ENCODE measurements around the gene TNS3. TPM values are rescaled to one million over a fixed set of nuclear protein-coding genes. Genes with fewer than 3 reads are reported as not detected.

The TNS3 gene
- polyA plus RNA-seq, 1 of the 3 experiments (the other 2 are of a cell fraction), result 72.3 TPM

DNA sequence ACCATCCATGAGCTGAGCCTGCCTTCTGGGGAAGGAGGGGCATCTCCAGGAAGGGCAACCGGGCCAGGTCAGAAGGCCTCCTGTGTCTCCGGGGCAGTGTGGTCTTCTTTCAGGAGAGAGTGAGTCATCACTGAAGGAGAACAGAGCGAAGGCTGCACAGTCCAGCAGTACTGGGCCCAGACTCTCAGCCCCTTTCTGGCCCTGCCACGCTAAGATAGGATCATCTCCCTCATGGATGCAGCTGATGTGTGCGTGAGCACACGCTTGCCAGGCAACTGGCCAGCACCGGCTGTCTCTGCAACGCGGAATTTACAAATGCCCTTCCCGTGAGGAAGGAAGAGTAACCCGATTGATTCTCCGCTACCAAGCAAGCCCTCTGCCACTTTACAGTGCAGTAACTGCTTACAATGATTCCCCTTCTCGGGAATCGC lies 328.2 kb downstream of the TNS3 start:
- Histone ChIP-seq H3F3A (replicated peaks; ENCODE audit: insufficient read depth) (no peaks in the 10 kb centered on the region), H3K4me1 (ENCODE audit: control insufficient read depth in 1 of 2, insufficient read depth in 2 of 2, low read depth in 1 of 2, low read length in 1 of 2) (peaks cover 4 to 14% of the 10 kb centered on the region in 2 experiments; a peak in 2 of 4 replicates), H3K79me2 (ENCODE audit: insufficient read depth) (no peaks in the 10 kb centered on the region), H3K4me2 (peak overlapping the region; percentile 88), H3K36me3 (replicated peaks in 1 of 2; ENCODE audit: control insufficient read depth in 1 of 2, insufficient read depth in 2 of 2, low read length in 1 of 2) (no peaks in the 10 kb centered on the region), H3K9me3 (0 out of 2 replicates have a peak, but pooled peaks cover 5% of the 10 kb centered on the region), H3K9me2 (no peaks in the 10 kb centered on the region), H3K27me3 (ENCODE audit: insufficient read depth) (no peaks in the 10 kb centered on the region), H4K20me1 (ENCODE audit: insufficient read depth) (no peaks in the 10 kb centered on the region), H3K9ac (peak overlapping the region; percentile 61), H3K27ac (ENCODE audit: low read depth in 2 of 2, low read length in 1 of 2) (peak overlapping the region; percentile 58 to 62), H3K4me3 (ENCODE audit: low read depth in 2 of 2, low read length in 1 of 2) (peak overlapping the region; percentile 65 to 71), H2AFZ (ENCODE audit: low read depth) (peak overlapping the region; percentile 89)
- ChIA-PET POLR2A (interaction anchor here (1.0 kb wide), 1 partner anchor 13 kb away, joined by 4 read pairs; no protein-coding TSS in a partner anchor), CTCF (interaction anchor here (0.5 to 7.0 kb wide), 70 partner anchors 9 to 1338 kb away, joined by 3 to 139 read pairs (median 4); partner anchors contain the start of gene IGFBP3)
- no peak for TF ChIP-seq ELF1 (IDR thresholded peaks at IDR 0.05)
- no peak for TF ChIP-seq FOXJ3 (CRISPR knock-in tag; IDR thresholded peaks at IDR 0.05)
- TF ChIP-seq MAX (IDR thresholded peaks at IDR 0.05; ENCODE audit: low read depth), result peak; percentile 62
- TF ChIP-seq TCF12 (IDR thresholded peaks at IDR 0.05), result peak; percentile 64; the same call in 1 of the 2 replicates
- TF ChIP-seq EP300 (IDR thresholded peaks at IDR 0.05; ENCODE audit: borderline replicate concordance in 1 of 2, low read depth in 1 of 2, low read length in 1 of 2), result no peak
- TF ChIP-seq, protein P1, sequence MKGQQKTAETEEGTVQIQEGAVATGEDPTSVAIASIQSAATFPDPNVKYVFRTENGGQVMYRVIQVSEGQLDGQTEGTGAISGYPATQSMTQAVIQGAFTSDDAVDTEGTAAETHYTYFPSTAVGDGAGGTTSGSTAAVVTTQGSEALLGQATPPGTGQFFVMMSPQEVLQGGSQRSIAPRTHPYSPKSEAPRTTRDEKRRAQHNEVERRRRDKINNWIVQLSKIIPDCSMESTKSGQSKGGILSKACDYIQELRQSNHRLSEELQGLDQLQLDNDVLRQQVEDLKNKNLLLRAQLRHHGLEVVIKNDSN (IDR thresholded peaks at IDR 0.05; ENCODE audit: borderline replicate concordance, low read depth), result no peak
- TF ChIP-seq NRF1 (IDR thresholded peaks at IDR 0.05; ENCODE audit: low read depth, low read length), result no peak
- 0 out of 2 replicates have a peak, but pooled peaks have one; percentile 11 for TF ChIP-seq YY1 (IDR thresholded peaks at IDR 0.05; ENCODE audit: low read depth)
- TF ChIP-seq, protein P2, sequence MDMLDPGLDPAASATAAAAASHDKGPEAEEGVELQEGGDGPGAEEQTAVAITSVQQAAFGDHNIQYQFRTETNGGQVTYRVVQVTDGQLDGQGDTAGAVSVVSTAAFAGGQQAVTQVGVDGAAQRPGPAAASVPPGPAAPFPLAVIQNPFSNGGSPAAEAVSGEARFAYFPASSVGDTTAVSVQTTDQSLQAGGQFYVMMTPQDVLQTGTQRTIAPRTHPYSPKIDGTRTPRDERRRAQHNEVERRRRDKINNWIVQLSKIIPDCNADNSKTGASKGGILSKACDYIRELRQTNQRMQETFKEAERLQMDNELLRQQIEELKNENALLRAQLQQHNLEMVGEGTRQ (IDR thresholded peaks at IDR 0.05; ENCODE audit: borderline replicate concordance, low read depth, low read length), result no peak
- TF ChIP-seq RCOR1 (IDR thresholded peaks at IDR 0.05; ENCODE audit: low read length), result 0 out of 2 replicates have a peak, but pooled peaks have one; percentile 10
- peak; percentile 87 for TF ChIP-seq JUND (IDR thresholded peaks at IDR 0.05)
- TF ChIP-seq SMC3 (IDR thresholded peaks at IDR 0.05; ENCODE audit: low read depth, low read length), result no peak
- TF ChIP-seq REST (IDR thresholded peaks at IDR 0.05; ENCODE audit: low read depth, low read length), result 0 out of 2 replicates have a peak, but pooled peaks have one; percentile 38
- no peak for TF ChIP-seq SIN3A (IDR thresholded peaks at IDR 0.05; ENCODE audit: borderline replicate concordance, low read depth, low read length)
- TF ChIP-seq GABPA (IDR thresholded peaks at IDR 0.05; ENCODE audit: low read depth), result 0 out of 2 replicates have a peak, but pooled peaks have one; percentile 28
- no peak for TF ChIP-seq RAD21 (IDR thresholded peaks at IDR 0.05; ENCODE audit: low read length)
- peak; percentile 75 for TF ChIP-seq GATA2 (CRISPR knock-in tag; IDR thresholded peaks at IDR 0.05)
- TF ChIP-seq MXI1 (IDR thresholded peaks at IDR 0.05; ENCODE audit: low read depth, low read length), result peak; percentile 63
- peak; percentile 11; the same call in 1 of the 2 replicates for TF ChIP-seq NFIC (IDR thresholded peaks at IDR 0.05; ENCODE audit: borderline replicate concordance)
- TF ChIP-seq FOXM1 (IDR thresholded peaks at IDR 0.05; ENCODE audit: low read depth), result no peak
- no peak for TF ChIP-seq CHD2 (IDR thresholded peaks at IDR 0.05; ENCODE audit: low read length, partially characterized antibody)
- peak; percentile 91 for TF ChIP-seq FOSL2 (IDR thresholded peaks at IDR 0.05; ENCODE audit: borderline replicate concordance, low read depth)
- TF ChIP-seq EZH2phosphoT487 (IDR thresholded peaks at IDR 0.05; ENCODE audit: borderline replicate concordance, low read depth), result no peak
- TF ChIP-seq, protein P3, sequence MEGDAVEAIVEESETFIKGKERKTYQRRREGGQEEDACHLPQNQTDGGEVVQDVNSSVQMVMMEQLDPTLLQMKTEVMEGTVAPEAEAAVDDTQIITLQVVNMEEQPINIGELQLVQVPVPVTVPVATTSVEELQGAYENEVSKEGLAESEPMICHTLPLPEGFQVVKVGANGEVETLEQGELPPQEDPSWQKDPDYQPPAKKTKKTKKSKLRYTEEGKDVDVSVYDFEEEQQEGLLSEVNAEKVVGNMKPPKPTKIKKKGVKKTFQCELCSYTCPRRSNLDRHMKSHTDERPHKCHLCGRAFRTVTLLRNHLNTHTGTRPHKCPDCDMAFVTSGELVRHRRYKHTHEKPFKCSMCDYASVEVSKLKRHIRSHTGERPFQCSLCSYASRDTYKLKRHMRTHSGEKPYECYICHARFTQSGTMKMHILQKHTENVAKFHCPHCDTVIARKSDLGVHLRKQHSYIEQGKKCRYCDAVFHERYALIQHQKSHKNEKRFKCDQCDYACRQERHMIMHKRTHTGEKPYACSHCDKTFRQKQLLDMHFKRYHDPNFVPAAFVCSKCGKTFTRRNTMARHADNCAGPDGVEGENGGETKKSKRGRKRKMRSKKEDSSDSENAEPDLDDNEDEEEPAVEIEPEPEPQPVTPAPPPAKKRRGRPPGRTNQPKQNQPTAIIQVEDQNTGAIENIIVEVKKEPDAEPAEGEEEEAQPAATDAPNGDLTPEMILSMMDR (IDR thresholded peaks at IDR 0.05), result no peak
- no peak; the same call in 1 of the 2 replicates for TF ChIP-seq RXRA (IDR thresholded peaks at IDR 0.05; ENCODE audit: borderline replicate concordance, low read depth)
- peak; percentile 77 for DNase-seq
- WGBS (ENCODE audit: low lambda C conversion rate), result 10% methylated on average over 14 of the region's 14 CpGs

Data from SK-N-SH (cell line).